Activated T-cell treated with anti-CD3 and anti-CD28 coated beads, Interleukin-2, amount 50 U/mL, for 1 hour (primary cell): ENCODE measurements around the gene DENND6A.
"Not testable (repeated sequence)": the region's sequence is repeated elsewhere in the genome, so short reads cannot be mapped to it uniquely, and the experiment has no call there.

Experiments used
- DNase-seq: peaks from one replicate; pipeline ENCODE4 v3.0.0-alpha.2; 2020

Gene DENND6A

GRCh38 chr3:57627976-57628375 lies 64.9 kb downstream of the DENND6A start:
- no peak for DNase-seq

- no peak for DNase-seq
Measured at GRCh38 chr3:57624801-57625200, 68.1 kb downstream of the DENND6A start.

DNA sequence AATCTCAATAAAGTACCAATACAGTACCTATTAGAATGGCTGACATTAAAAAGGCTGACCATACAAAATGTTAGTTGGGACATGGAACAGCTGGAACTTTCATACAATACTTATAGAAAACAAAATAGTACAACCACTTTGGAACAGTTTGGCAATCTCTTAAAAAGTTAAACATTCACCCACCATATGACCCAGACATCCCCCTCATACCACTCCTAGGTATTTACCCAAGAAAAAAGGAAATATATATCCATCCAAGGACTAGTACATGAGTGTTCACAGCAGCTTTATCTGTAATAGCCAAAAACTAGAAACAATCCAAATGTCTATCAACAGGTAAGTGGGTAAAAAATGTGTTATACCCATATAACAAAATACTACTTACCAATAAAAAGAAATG lies 70.5 kb downstream of the DENND6A start:
- no peak for DNase-seq

GRCh38 chr3:57617739-57618138 lies 75.1 kb downstream of the DENND6A start:
- DNase-seq, result no peak

GRCh38 chr3:57616233-57616632 lies 76.6 kb downstream of the DENND6A start:
- no peak for DNase-seq

DNA sequence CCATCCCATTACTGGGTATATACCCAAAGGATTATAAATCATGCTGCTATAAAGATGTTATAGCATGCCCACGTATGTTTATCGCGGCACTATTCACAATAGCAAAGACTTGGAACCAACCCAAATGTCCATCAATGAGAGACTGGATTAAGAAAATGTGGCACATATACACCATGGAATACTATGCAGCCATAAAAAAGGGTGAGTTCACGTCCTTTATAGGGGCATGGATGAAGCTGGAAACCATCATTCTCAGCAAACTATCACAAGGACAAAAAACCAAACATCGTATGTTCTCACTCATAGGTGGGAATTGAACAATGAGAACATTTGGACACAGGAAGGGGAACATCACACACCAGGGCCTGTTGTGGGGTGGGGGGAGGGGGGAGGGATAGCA lies 81.0 kb downstream of the DENND6A start:
- not testable (repeated sequence) for DNase-seq

GRCh38 chr3:57605683-57606082 lies 87.2 kb downstream of the DENND6A start:
- DNase-seq, result no peak

GRCh38 chr3:57604971-57605370 lies 87.9 kb downstream of the DENND6A start:
- no peak for DNase-seq

- DNase-seq, result no peak
Measured at GRCh38 chr3:57600195-57600594, 92.7 kb downstream of the DENND6A start.

DNA sequence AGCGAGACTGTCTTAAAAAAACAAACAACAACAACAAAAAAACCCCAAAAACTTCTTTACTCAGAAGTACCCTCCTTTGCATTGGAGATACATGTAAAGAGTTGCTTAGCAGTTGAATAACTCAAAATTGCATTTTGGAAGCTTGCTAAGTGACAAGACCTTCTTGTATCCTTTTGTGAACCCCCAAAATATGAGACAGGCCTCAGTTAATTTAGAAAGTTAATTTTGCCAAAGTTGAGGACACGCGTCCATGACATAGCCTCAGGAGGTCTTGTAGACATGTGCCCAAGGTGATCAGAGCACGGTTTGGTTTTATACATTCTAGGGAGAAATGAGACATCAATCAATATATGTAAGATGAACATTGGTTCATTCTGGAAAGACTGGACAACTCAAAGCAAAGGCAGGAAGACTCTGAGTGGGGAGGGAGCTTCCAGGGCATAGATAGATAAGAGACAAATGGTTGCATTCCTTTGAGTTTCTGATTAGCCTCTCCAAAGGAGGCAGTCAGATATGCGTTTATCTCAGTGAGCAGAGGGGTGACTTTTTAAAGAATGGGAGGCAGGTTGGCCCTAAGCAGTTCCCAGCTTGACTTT lies 94.0 kb downstream of the DENND6A start:
- no peak for DNase-seq

- peak; percentile 100 for DNase-seq
Measured at GRCh38 chr3:57597127-57597923, 95.6 kb downstream of the DENND6A start, which contains the start of gene ARF4. Gene ARF4, minus strand, starts transcription at chr3:57597344. Its CDS starts 204 bp downstream, at chr3:57597140.

GRCh38 chr3:57596495-57597126 lies 96.3 kb downstream of the DENND6A start:
- peak; percentile 68 for DNase-seq

DNA sequence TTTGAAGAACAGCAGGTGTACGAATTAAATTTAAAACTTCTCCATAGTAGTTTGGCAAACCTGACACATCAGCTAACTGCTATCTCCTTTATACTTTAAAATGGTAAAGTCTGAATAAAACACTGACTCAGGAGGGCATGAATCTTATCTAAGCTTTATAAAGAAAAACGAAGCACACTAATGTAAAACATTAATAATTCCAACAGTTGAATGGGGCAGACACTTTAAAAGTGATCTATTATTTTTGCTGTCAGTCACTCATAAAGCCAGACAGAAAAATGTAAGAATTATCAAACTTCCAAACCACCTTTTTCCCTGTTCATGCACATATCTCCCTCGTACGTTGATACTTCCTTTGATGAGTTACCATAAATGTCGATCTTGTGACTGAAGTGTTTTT lies 98.3 kb downstream of the DENND6A start:
- no peak for DNase-seq

DNA sequence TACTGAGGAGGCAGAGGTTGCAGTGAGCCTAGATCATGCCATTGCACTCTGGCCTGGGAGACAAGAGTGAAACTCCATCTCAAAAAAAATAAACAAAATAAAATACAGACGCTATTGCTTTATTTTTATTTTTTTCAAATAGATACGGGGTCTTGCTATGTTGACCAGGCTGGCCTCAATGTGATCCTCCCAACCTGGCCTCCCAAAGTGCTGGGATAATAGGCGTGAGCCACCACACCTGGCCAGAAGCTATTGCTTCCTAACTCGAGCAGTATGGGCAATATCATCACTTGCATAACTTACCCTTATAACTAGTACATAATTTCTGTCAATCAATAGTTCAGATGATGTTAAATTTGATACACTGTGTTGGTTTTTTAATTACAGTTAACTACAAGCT lies 98.7 kb downstream of the DENND6A start:
- no peak for DNase-seq

GRCh38 chr3:57592306-57592705 lies 100.6 kb downstream of the DENND6A start:
- no peak for DNase-seq

DNA sequence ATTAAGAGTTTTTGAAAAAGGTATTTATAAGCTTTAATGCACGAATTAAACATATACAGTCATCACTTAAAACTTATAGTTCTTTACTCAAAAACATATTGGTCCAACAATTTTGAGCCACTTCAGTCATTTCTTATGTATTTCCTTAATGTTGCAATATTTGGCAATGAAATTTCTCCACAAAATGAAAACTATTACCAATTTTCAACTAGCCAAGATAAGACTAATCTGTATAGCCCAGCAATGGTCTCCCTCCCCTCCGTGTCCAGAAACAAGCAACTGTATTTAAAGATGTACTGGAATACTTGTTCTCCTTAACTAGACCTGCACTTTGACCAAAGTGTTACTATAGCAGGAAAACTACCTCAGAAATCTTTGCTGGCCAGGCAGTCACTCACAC lies 105.0 kb downstream of the DENND6A start:
- DNase-seq, result no peak

DNA sequence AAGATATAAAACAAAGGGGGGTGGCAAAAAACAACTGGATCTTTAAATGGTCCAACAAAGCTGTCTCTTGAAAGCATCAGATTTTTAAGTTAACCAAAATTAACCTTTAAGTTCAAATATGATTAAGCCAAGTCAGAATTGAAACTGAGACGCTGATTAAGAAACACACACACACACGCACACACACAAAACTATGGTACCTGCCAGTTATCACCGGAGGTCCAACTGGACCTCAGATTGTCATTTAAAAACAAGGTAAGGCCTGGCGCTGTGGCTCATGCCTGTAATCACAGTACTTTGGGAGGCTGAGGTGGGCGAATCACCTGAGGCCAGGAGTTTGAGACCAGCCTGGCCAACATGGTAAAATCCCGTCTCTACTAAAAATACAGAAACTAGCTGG lies 106.1 kb downstream of the DENND6A start:
- no peak for DNase-seq

DNA sequence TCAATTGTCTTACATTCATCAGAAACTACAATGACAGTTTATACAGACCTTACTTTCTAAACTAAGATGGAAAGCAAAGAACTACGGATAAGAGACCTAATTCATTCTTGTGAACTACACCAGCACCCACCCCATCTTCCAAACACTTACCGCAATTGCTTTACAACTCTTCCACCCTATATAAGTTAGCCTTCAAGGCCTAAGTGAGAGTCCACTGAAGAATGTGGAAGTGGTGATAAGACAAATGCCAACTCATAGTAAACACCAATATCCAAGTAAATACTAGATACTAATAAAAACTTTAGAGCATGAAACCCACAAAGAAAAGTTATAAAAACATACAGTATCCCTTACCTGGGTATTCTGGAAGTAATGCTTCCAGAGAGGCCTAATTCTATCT lies 109.3 kb downstream of the DENND6A start:
- no peak for DNase-seq

DNA sequence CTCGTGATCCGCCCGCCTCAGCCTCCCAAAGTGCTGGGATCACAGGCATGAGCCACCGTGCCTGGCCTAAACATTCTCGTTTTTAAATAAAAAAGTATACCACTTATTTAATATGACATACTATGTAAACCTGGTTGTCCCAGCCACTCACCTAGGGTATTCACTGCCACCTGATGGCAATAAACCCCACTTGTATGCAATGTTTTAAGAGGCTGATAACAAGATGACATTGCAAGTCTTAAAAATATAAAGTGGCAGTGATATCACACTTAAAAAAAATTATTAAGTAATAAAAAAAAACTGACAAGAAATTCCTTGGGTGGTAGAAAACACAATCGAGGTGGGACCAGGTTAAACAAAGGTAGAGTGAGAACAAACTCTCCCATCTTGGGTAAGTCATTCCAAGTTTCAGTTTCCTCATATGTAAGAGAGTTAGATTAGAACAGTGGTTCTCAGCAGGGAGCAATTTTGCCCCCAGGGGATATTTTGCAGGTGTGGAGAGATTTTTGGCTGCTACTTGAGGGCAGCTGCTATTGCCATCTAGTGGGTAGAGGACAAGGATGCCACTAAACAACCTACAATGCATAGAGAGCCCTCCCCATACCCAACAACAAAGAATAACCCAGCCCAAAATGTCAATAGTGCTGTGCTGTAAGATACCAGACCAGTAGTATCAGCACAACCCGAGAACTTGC lies 110.3 kb downstream of the DENND6A start:
- no peak for DNase-seq

DNA sequence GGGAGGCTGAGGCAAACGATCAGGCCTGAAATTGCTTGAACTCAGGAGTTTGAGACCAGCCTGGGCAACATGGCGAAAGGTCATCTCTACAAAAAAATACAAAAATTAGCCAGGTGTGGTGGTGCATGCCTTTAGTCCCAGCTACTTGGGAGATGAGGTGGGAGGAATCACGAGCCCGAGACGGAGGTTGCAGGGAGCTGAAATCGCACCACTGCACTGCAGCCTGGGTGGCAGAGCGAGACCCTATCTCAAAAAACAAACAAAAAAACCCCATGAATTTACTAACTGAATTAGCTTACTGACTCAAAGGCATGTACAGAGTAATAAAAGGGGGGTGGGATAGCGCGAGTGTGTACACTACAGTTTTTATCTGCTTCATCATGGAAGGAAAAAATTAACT lies 115.1 kb downstream of the DENND6A start:
- DNase-seq, result no peak

- DNase-seq, result no peak
Measured at GRCh38 chr3:57575966-57576626, 116.8 kb downstream of the DENND6A start.
